ENCODE data around the gene MYO1H. TPM values are rescaled to one million over a fixed set of nuclear protein-coding genes. Genes with fewer than 3 reads are reported as not detected.

MYO1H gene
- total RNA-seq, 2 experiments from 2014 or later = 0.28 to 0.59 TPM

DNA sequence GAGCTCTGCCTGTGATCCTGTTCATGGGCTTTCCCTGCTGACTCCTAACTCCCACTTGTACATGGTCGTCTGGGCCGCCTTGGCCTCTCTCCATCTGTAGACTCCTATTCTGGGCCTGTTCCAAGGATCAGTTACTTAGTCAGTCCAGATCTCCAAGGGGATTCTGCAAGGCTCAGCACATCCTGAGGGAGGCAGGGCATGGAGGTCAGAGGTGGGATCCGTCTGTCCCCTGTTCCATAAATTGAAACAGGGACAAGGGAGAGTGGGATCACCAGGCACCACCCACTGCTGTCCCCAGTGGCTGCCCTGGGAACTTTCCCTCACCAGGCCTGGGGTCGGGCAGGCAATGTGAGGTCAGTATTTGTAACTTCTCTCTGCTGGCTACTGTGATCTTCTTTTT, 85.9 kb downstream of the MYO1H start:
- no peak overlapping the region for H3K27ac ChIP-seq (ENCODE audit: low read depth, low read length, poor library complexity, severe bottlenecking)
- no peak overlapping the region for H2AFZ ChIP-seq (ENCODE audit: low read length)
- H3K4me3 ChIP-seq (ENCODE audit: low read depth, low read length, poor library complexity, severe bottlenecking) = no peak overlapping the region
- no peaks in the 10 kb centered on the region for H3K79me2 ChIP-seq (ENCODE audit: insufficient read depth, low read depth, low read length)
- no peak overlapping the region for H3K4me2 ChIP-seq (ENCODE audit: low read length)
- no TSS peak for BruUV-seq (replicated peaks)
- CTCF ChIA-PET (ENCODE audit: unreplicated experiment) = interaction anchor here (1.1 kb wide), 1 partner anchor 18 kb away, joined by 3 read pairs; no protein-coding TSS in a partner anchor
- H3K9me3 ChIP-seq (ENCODE audit: low read length) = no peaks in the 10 kb centered on the region
- H3K36me3 ChIP-seq (ENCODE audit: insufficient read depth, low read length) = no peaks in the 10 kb centered on the region
- DNase-seq (ENCODE audit: low spot score) = no peak
- TF ChIP-seq, protein P1, sequence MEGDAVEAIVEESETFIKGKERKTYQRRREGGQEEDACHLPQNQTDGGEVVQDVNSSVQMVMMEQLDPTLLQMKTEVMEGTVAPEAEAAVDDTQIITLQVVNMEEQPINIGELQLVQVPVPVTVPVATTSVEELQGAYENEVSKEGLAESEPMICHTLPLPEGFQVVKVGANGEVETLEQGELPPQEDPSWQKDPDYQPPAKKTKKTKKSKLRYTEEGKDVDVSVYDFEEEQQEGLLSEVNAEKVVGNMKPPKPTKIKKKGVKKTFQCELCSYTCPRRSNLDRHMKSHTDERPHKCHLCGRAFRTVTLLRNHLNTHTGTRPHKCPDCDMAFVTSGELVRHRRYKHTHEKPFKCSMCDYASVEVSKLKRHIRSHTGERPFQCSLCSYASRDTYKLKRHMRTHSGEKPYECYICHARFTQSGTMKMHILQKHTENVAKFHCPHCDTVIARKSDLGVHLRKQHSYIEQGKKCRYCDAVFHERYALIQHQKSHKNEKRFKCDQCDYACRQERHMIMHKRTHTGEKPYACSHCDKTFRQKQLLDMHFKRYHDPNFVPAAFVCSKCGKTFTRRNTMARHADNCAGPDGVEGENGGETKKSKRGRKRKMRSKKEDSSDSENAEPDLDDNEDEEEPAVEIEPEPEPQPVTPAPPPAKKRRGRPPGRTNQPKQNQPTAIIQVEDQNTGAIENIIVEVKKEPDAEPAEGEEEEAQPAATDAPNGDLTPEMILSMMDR (conservative IDR thresholded peaks at IDR 0.05; ENCODE audit: low read length) = peak; percentile 41; the same call in 1 of the 2 replicates
- TF ChIP-seq EZH2phosphoT487 (IDR thresholded peaks at IDR 0.05; ENCODE audit: borderline replicate concordance, low read depth, low read length) = no peak
- POLR2A ChIA-PET = no interaction called here
- intact Hi-C loops (cut with micrococcal nuclease; ENCODE audit: unreplicated experiment) = no loop called here
- H3K4me1 ChIP-seq (ENCODE audit: insufficient read depth, low read length, poor library complexity, severe bottlenecking) = no peaks in the 10 kb centered on the region
- H3K9me2 ChIP-seq (ENCODE audit: insufficient read depth, low read length) = no peaks in the 10 kb centered on the region
- H4K20me1 ChIP-seq (ENCODE audit: insufficient read depth, low read length) = no peaks in the 10 kb centered on the region

DNA sequence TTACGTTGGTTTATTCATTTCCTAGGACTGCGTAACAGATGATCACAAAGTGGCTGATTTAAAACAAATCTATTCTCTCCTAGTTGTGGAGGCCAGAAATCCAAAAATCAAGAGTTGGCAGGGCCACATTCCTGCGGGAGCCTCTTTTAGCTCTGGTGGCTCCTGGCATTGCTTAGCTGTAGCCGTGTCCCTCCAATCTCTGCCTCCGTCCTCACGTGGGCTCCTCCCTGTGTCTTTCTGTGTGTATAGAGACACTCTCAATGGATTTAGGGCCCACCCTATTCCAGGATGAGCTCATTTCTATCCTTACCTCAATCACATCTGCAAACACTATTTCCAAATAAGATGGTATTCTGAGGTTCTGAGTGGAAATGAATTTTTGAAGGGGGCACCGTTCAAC, 86.9 kb downstream of the MYO1H start:
- no peak overlapping the region for H3K4me2 ChIP-seq (ENCODE audit: low read length)
- ChIA-PET CTCF (ENCODE audit: unreplicated experiment) (no interaction called here), POLR2A (interaction anchor here (0.6 kb wide), 1 partner anchor 280 kb away, joined by 3 read pairs; no protein-coding TSS in a partner anchor)
- DNase-seq (ENCODE audit: low spot score) = no peak
- no peak overlapping the region for H3K27ac ChIP-seq (ENCODE audit: low read depth, low read length, poor library complexity, severe bottlenecking)
- TF ChIP-seq, protein P1 (conservative IDR thresholded peaks at IDR 0.05; ENCODE audit: low read length) = no peak
- TF ChIP-seq EZH2phosphoT487 (IDR thresholded peaks at IDR 0.05; ENCODE audit: borderline replicate concordance, low read depth, low read length) = no peak
- no TSS peak for BruUV-seq (replicated peaks)
- no peak overlapping the region for H2AFZ ChIP-seq (ENCODE audit: low read length)
- no peaks in the 10 kb centered on the region for H3K36me3 ChIP-seq (ENCODE audit: insufficient read depth, low read length)
- no peaks in the 10 kb centered on the region for H3K79me2 ChIP-seq (ENCODE audit: insufficient read depth, low read depth, low read length)
- intact Hi-C loops (cut with micrococcal nuclease; ENCODE audit: unreplicated experiment) = no loop called here
- H3K9me3 ChIP-seq (ENCODE audit: low read length) = no peaks in the 10 kb centered on the region
- H4K20me1 ChIP-seq (ENCODE audit: insufficient read depth, low read length) = no peaks in the 10 kb centered on the region
- H3K9me2 ChIP-seq (ENCODE audit: insufficient read depth, low read length) = no peaks in the 10 kb centered on the region
- H3K4me3 ChIP-seq (ENCODE audit: low read depth, low read length, poor library complexity, severe bottlenecking) = no peak overlapping the region
- H3K4me1 ChIP-seq (ENCODE audit: insufficient read depth, low read length, poor library complexity, severe bottlenecking) = no peaks in the 10 kb centered on the region

DNA sequence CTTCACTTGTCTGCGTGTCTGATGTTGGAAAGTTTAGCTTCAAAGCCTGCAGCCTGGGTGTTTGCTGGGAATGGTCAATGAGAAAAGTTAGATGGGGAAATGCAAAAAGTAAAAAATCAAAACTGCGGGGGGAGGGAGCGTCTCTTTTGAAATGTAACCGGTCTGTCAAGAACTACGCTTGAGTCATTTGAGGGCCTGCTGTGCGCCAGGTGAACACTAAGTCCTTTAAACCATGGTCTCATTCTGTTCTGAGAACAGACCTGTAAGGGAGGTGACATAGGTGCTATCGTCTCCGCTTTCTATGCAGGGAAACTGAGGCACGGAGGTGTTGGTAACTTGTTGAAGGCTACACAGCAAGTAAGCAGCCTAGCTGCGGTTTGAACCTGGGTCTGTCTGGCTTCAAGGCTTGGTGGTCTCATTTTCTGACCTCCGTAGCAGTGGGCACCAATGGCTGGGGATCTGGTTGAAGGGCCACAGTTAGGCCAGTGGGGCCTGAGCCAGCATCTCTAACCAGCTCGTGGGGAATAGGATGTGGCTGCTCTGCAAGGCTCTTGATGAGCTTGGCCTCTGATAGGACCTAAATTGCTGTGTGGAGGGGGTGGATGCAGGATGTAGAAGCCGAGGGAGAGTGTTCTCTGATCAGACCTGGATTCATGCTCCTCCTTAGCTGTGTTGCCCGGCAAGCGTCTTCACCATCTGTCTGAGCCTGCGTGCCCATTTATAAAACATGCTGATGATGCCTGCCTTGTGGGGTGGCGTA, 87.9 kb downstream of the MYO1H start:
- TF ChIP-seq, protein P1 (conservative IDR thresholded peaks at IDR 0.05; ENCODE audit: low read length) = no peak
- TF ChIP-seq EZH2phosphoT487 (IDR thresholded peaks at IDR 0.05; ENCODE audit: borderline replicate concordance, low read depth, low read length) = no peak
- Histone ChIP-seq H3K4me1 (ENCODE audit: insufficient read depth, low read length, poor library complexity, severe bottlenecking) (no peaks in the 10 kb centered on the region), H3K79me2 (ENCODE audit: insufficient read depth, low read depth, low read length) (no peaks in the 10 kb centered on the region), H4K20me1 (ENCODE audit: insufficient read depth, low read length) (no peaks in the 10 kb centered on the region), H3K9me3 (ENCODE audit: low read length) (no peaks in the 10 kb centered on the region), H3K36me3 (ENCODE audit: insufficient read depth, low read length) (no peaks in the 10 kb centered on the region), H3K27ac (ENCODE audit: low read depth, low read length, poor library complexity, severe bottlenecking) (no peak overlapping the region), H3K9me2 (ENCODE audit: insufficient read depth, low read length) (no peaks in the 10 kb centered on the region), H3K4me3 (ENCODE audit: low read depth, low read length, poor library complexity, severe bottlenecking) (no peak overlapping the region), H2AFZ (ENCODE audit: low read length) (no peak overlapping the region), H3K4me2 (ENCODE audit: low read length) (no peak overlapping the region)
- intact Hi-C loops (cut with micrococcal nuclease; ENCODE audit: unreplicated experiment) = no loop called here
- DNase-seq (ENCODE audit: low spot score) = no peak
- BruUV-seq (replicated peaks) = no TSS peak
- CTCF ChIA-PET (ENCODE audit: unreplicated experiment) = no interaction called here
- POLR2A ChIA-PET = interaction anchor here (0.6 kb wide), 1 partner anchor 281 kb away, joined by 3 read pairs; no protein-coding TSS in a partner anchor

Measured in OCI-LY7 (cell line).